IPS-18a (cell line): Measurements from ENCODE around the gene PDE8B.

Source experiments
- H3K27ac ChIP-seq: one replicate; pipeline ENCODE4 v1.5.1; 2013; ENCODE audit warnings: low read length
- H3K27me3 ChIP-seq: one replicate; pipeline ENCODE4 v1.6.1; 2013; ENCODE audit warnings: mild to moderate bottlenecking, low read length; ENCODE audit not compliant: control insufficient read depth, insufficient read depth
- H3K36me3 ChIP-seq: one replicate; pipeline ENCODE4 v1.6.1; 2013; ENCODE audit warnings: low read depth, low read length; ENCODE audit not compliant: control insufficient read depth
- H3K4me1 ChIP-seq: one replicate; pipeline ENCODE4 v1.6.1; 2013; ENCODE audit warnings: low read depth, low read length; ENCODE audit not compliant: control insufficient read depth
- H3K4me3 ChIP-seq: one replicate; pipeline ENCODE4 v1.5.1; 2013; ENCODE audit warnings: low read length
- H3K9ac ChIP-seq: one replicate; pipeline ENCODE4 v1.6.1; 2013; ENCODE audit warnings: mild to moderate bottlenecking, low read length, moderate library complexity
- H3K9me3 ChIP-seq: one replicate; pipeline ENCODE4 v1.6.1; 2013; ENCODE audit warnings: low read depth, low read length; ENCODE audit not compliant: control insufficient read depth

Gene PDE8B

DNA sequence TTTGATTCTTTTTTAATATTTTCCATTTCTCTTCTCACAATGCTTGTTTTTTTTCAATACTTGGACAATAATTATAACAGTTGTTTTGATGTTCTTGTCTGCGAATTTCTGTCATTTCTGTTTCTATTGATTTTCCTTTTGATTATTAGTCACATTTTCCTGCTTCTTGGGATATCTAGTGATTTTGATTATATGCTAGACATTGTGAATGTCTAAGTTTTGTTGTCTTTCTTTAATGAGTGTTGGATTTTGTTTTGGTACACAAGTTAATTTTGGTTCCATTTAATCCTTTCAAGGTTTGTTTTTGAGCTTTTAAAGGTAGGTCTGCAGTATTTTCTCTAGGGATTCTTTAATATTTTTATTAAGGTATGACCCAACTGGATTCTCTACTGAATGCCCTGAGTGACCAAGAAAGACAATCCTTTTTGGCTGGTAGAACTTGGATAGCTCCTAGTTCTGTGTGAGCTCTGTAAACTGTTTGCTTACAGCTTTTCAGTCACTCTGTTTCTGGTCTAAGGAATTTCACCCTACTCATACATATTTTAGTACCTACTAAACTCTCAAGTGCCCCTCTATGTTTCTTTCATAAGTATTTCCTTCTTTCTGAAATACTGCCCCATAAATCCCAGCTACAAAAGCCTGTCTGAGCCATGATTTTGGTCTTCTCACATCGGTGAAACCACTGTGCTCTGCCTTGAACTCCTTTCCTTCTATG lies 12.5 kb upstream of the PDE8B start:
- Histone ChIP-seq H3K9ac (no peak overlapping the region), H3K4me3 (no peak overlapping the region), H3K27ac (no peak overlapping the region), H3K4me1 (no peaks in the 10 kb centered on the region), H3K9me3 (no peaks in the 10 kb centered on the region), H3K36me3 (no peaks in the 10 kb centered on the region), H3K27me3 (no peaks in the 10 kb centered on the region)

DNA sequence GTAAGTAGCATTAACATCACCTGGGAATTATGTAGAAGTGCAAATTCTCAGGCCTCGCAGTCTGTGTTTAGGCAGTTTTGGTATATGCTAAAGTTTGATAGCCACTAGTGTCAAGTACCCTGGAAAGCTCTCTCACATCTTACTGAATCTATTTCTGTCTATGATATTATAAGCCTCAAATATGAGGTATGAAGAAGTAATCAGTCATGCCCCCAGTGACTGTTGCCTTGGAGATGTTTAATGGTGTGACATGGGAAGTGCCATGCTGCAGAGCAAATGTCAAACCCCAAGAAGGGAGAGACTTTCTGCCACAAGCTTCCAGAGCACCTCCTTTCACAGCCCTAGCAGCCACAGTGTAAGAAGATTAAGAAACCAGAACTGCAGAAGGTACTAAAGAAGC lies 9.8 kb upstream of the PDE8B start:
- Histone ChIP-seq H3K9me3 (no peaks in the 10 kb centered on the region), H3K27me3 (no peaks in the 10 kb centered on the region), H3K4me3 (no peak overlapping the region), H3K27ac (no peak overlapping the region), H3K4me1 (no peaks in the 10 kb centered on the region), H3K36me3 (no peaks in the 10 kb centered on the region), H3K9ac (no peak overlapping the region)

GRCh38 chr5:77202145-77202544 lies 8.3 kb upstream of the PDE8B start:
- Histone ChIP-seq H3K27me3 (peaks cover under 1% of the 10 kb centered on the region), H3K4me3 (no peak overlapping the region), H3K9ac (no peak overlapping the region), H3K36me3 (no peaks in the 10 kb centered on the region), H3K4me1 (no peaks in the 10 kb centered on the region), H3K27ac (no peak overlapping the region), H3K9me3 (no peaks in the 10 kb centered on the region)

GRCh38 chr5:77204967-77205366 lies 5.5 kb upstream of the PDE8B start:
- H3K4me3 ChIP-seq: no peak overlapping the region

DNA sequence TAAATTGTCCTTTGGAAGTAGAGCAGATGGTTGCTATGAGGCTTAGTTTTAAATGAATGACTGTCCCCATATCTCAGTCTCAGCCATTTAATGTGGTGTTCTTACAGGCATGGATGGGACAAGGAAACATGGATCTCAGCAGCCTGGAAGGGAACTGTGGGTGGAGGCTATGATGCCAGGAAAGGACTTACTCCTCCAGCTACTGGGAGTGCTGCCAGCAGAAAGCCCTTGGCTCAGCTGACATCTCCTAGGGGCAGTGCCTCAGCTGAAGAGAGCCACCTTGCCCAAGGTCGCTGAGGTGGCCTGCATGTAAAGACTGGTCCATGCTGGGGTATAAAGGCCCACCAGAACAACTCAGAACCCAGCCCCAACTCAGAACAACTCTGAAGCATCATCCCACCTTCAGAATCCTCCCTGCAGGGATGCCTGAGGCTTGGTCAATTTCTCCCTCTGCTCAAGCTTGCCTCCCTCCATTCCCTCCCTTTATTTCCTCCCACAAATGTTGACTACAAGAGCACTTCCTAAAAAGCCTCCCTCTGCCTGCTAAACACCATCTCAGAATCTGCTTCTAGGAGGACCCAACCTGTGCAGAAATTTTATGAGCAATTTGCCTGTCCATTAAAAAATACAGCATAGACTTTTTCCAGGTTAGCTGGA lies 1.8 kb upstream of the PDE8B start:
- Histone ChIP-seq H3K27me3 (peaks cover 62% of the 10 kb centered on the region), H3K9ac (no peak overlapping the region), H3K27ac (no peak overlapping the region), H3K4me1 (peaks cover 3% of the 10 kb centered on the region), H3K9me3 (no peaks in the 10 kb centered on the region), H3K4me3 (no peak overlapping the region), H3K36me3 (no peaks in the 10 kb centered on the region)

More at GRCh38 chr5:77204967-77205366, 5.5 kb upstream of the PDE8B start:
- Histone ChIP-seq H3K27me3 (peaks cover 28% of the 10 kb centered on the region), H3K9me3 (no peaks in the 10 kb centered on the region), H3K36me3 (no peaks in the 10 kb centered on the region), H3K4me1 (no peaks in the 10 kb centered on the region), H3K9ac (no peak overlapping the region), H3K27ac (no peak overlapping the region)

DNA sequence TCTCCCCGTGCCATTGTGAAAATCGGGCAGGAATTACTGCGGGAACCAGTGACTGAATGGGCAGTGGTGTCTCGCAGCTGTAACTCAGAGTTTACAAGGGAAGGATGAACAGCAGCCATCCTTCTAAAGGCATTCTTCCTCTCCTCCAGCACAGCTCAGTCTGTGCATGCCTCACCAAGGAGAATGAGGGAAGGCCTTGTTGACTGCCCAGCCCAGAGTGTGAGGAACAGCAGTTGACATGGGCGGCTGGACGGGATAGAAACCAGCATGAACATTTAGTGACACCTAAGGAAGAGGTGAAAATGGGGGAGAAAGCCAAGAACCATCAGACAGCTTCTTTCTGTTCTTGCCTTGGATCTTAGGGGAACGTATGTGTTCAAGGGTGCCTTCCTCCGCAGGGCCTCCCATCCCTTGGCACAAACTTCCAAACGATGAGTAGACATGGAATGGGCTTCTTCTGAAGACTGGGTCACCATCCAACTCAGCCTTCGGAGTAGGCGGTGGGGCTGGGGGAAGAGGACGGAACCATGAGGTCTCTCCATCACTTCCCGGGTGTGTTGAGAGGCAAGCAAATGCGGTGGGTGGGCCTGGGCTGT lies 887 bp upstream of the PDE8B start:
- H3K4me3 ChIP-seq: peak overlapping the region; percentile 22
- H3K9ac ChIP-seq: no peak overlapping the region
- peaks cover 3% of the 10 kb centered on the region for H3K4me1 ChIP-seq
- no peaks in the 10 kb centered on the region for H3K9me3 ChIP-seq
- no peaks in the 10 kb centered on the region for H3K36me3 ChIP-seq
- no peak overlapping the region for H3K27ac ChIP-seq
- peaks cover 68% of the 10 kb centered on the region for H3K27me3 ChIP-seq

- no peak overlapping the region for H3K9ac ChIP-seq
- H3K27ac ChIP-seq: no peak overlapping the region
- peaks cover 68% of the 10 kb centered on the region for H3K27me3 ChIP-seq
- H3K9me3 ChIP-seq: no peaks in the 10 kb centered on the region
- peak overlapping the region; percentile 57 for H3K4me3 ChIP-seq
- no peaks in the 10 kb centered on the region for H3K36me3 ChIP-seq
- peaks cover 3% of the 10 kb centered on the region for H3K4me1 ChIP-seq
Measured at GRCh38 chr5:77210964-77211690, 647 bp downstream of the PDE8B start.

GRCh38 chr5:77211691-77212047 lies 1.2 kb downstream of the PDE8B start:
- peaks cover 3% of the 10 kb centered on the region for H3K4me1 ChIP-seq
- H3K4me3 ChIP-seq: peak overlapping the region; percentile 57
- H3K27me3 ChIP-seq: peaks cover 68% of the 10 kb centered on the region
- H3K27ac ChIP-seq: no peak overlapping the region
- no peaks in the 10 kb centered on the region for H3K36me3 ChIP-seq
- no peak overlapping the region for H3K9ac ChIP-seq
- H3K9me3 ChIP-seq: no peaks in the 10 kb centered on the region

DNA sequence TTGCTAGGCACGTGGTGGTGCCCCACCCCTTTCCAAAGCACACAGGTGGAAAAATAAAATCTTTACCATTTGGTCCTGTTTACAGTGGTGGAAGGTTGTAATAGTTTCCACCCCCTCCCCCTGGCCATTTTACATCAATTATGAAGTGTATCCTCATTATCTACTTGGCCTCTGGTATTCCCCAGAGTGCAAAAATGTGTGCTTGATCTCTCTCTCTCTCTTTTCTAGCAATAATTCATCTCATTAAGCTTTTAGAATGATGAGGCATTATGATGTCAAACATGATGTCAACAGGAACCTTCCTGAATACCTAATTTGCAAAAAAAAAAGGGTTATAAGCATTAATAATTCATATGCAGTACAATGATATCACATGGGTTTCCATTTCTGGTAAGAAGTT lies 3.1 kb downstream of the PDE8B start:
- H3K4me3 ChIP-seq: no peak overlapping the region
- H3K36me3 ChIP-seq: no peaks in the 10 kb centered on the region
- no peaks in the 10 kb centered on the region for H3K9me3 ChIP-seq
- H3K4me1 ChIP-seq: peaks cover 3% of the 10 kb centered on the region
- no peak overlapping the region for H3K27ac ChIP-seq
- no peak overlapping the region for H3K9ac ChIP-seq
- H3K27me3 ChIP-seq: peaks cover 53% of the 10 kb centered on the region

- H3K27ac ChIP-seq: no peak overlapping the region
- H3K4me3 ChIP-seq: no peak overlapping the region
- H3K36me3 ChIP-seq: no peaks in the 10 kb centered on the region
- peaks cover 48% of the 10 kb centered on the region for H3K27me3 ChIP-seq
- H3K4me1 ChIP-seq: peaks cover 3% of the 10 kb centered on the region
- no peak overlapping the region for H3K9ac ChIP-seq
- no peaks in the 10 kb centered on the region for H3K9me3 ChIP-seq
Measured at GRCh38 chr5:77214151-77214550, 3.7 kb downstream of the PDE8B start.

- Histone ChIP-seq H3K27ac (no peak overlapping the region), H3K4me1 (no peaks in the 10 kb centered on the region), H3K9ac (no peak overlapping the region), H3K9me3 (no peaks in the 10 kb centered on the region), H3K27me3 (peaks cover 10% of the 10 kb centered on the region), H3K36me3 (no peaks in the 10 kb centered on the region), H3K4me3 (no peak overlapping the region)
Measured at GRCh38 chr5:77218263-77218662, 7.8 kb downstream of the PDE8B start.
